Right ventricle myocardium superior (tissue), 1 donor: ENCODE results near the gene SLC18B1. TPM values are rescaled to one million over a fixed set of nuclear protein-coding genes. Genes with fewer than 3 reads are reported as not detected.

ENCODE experiments used
- total RNA-seq: library from RNA; stranded (reverse); fragmentation: NEBNext Ultra II Directional; extraction: Animal tissue kit (Norgen Biotek cat#: 25700); gene quantifications from one replicate; pipeline ENCODE4 v1.2.1, GENCODE V29; 2021
- donor health status: DM: no; HTN: yes; CAD: no; lungs with severe emphysema.

The SLC18B1 gene
- total RNA-seq, 1 donor from 2014 or later: 3.7 TPM

Other genes with a start within 250 kb of the SLC18B1 start
- gene TAAR8, start 246.0 kb downstream of the SLC18B1 start, total RNA-seq: not detected
- not detected for gene TAAR6, start 228.3 kb downstream of the SLC18B1 start, total RNA-seq
- not detected for gene TAAR5, start 208.9 kb downstream of the SLC18B1 start, total RNA-seq
- not detected for gene TAAR2, start 174.4 kb downstream of the SLC18B1 start, total RNA-seq
- not detected for gene TAAR1, start 139.5 kb downstream of the SLC18B1 start, total RNA-seq
- gene VNN1, start 84.6 kb downstream of the SLC18B1 start, total RNA-seq: 1.7 TPM
- gene VNN2, start 40.7 kb downstream of the SLC18B1 start, total RNA-seq: 1.9 TPM
- 465 TPM for gene RPS12, start 15.9 kb upstream of the SLC18B1 start, total RNA-seq